ENCODE measurements around the gene FAM20C.
"Not testable (repeated sequence)": the region's sequence is repeated elsewhere in the genome, so short reads cannot be mapped to it uniquely, and the experiment has no call there.

Gene FAM20C

GRCh38 chr7:240887-241421 lies 48.6 kb downstream of the FAM20C start:
- no peak for DNase-seq (ENCODE audit: low read depth)
- H3K4me3 ChIP-seq (replicated peaks; ENCODE audit: low read depth, low read length): no peak overlapping the region
- no peak for TF ChIP-seq CTCF (IDR thresholded peaks at IDR 0.05; ENCODE audit: low read length, missing control alignments)

GRCh38 chr7:241513-241912 lies 49.1 kb downstream of the FAM20C start:
- no peak overlapping the region for H3K4me3 ChIP-seq (replicated peaks; ENCODE audit: low read depth, low read length)
- no peak for TF ChIP-seq CTCF (IDR thresholded peaks at IDR 0.05; ENCODE audit: low read length, missing control alignments)
- DNase-seq (ENCODE audit: low read depth): no peak

- not testable (repeated sequence) for H3K4me3 ChIP-seq (replicated peaks; ENCODE audit: low read depth, low read length); DNase-seq (ENCODE audit: low read depth)
These were observed 50.6 kb downstream of the FAM20C start for GRCh38 chr7:242826-243579.

- H3K4me3 ChIP-seq (replicated peaks; ENCODE audit: low read depth, low read length); DNase-seq (ENCODE audit: low read depth): not testable (repeated sequence)
These were observed 51.2 kb downstream of the FAM20C start for GRCh38 chr7:243580-243978.

GRCh38 chr7:244974-245373 lies 52.6 kb downstream of the FAM20C start:
- no peak for DNase-seq (ENCODE audit: low read depth)
- H3K4me3 ChIP-seq (replicated peaks; ENCODE audit: low read depth, low read length): no peak overlapping the region
- TF ChIP-seq CTCF (IDR thresholded peaks at IDR 0.05; ENCODE audit: low read length, missing control alignments): no peak

GRCh38 chr7:245574-246295 lies 53.4 kb downstream of the FAM20C start:
- TF ChIP-seq CTCF (IDR thresholded peaks at IDR 0.05; ENCODE audit: low read length, missing control alignments): no peak
- H3K4me3 ChIP-seq (replicated peaks; ENCODE audit: low read depth, low read length): no peak overlapping the region
- DNase-seq (ENCODE audit: low read depth): no peak

GRCh38 chr7:246451-246850 lies 54.1 kb downstream of the FAM20C start:
- no peak for DNase-seq (ENCODE audit: low read depth)
- H3K4me3 ChIP-seq (replicated peaks; ENCODE audit: low read depth, low read length): no peak overlapping the region
- TF ChIP-seq CTCF (IDR thresholded peaks at IDR 0.05; ENCODE audit: low read length, missing control alignments): no peak

GRCh38 chr7:247181-247580 lies 54.8 kb downstream of the FAM20C start:
- TF ChIP-seq CTCF (IDR thresholded peaks at IDR 0.05; ENCODE audit: low read length, missing control alignments): no peak
- no peak overlapping the region for H3K4me3 ChIP-seq (replicated peaks; ENCODE audit: low read depth, low read length)
- no peak for DNase-seq (ENCODE audit: low read depth)

All from fibroblast of pulmonary artery (primary cell).